ENCODE data around the gene GRID1.

GRID1 gene

GRCh38 chr10:86368987-86369386, 2.4 kb upstream of the GRID1 start:
- DNase-seq = no peak

DNA sequence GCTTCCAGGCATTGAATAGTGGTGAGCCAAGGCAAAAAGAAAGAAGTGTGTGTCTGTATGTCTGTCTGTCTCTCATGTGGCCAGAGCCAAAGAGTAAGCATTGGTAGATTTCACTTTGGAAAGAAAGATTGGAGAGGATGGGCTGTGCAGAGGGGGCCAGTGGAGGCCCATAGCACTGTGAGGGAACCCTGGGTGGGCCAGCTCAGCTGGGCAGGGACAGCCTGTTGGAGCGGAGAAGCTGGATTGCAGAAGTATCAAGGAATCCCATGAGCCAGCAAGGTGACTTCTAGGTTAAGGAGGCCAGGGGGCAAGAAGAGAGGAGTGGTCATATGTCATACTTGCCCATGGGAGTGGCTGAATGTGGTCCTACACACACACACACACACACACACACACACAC, 1.5 kb upstream of the GRID1 start:
- DNase-seq = no peak

GRCh38 chr10:86367152-86367951, 757 bp upstream of the GRID1 start:
- peak in 2 of 4 experiments; percentile 28 to 31 for DNase-seq

GRCh38 chr10:86366902-86367151, 232 bp upstream of the GRID1 start:
- no peak for DNase-seq

- DNase-seq = no peak
These were observed 1.1 kb downstream of the GRID1 start for GRCh38 chr10:86365346-86366032.

GRCh38 chr10:86364491-86365345, 1.9 kb downstream of the GRID1 start:
- peak in 2 of 4 experiments; percentile 37 to 39 for DNase-seq

DNA sequence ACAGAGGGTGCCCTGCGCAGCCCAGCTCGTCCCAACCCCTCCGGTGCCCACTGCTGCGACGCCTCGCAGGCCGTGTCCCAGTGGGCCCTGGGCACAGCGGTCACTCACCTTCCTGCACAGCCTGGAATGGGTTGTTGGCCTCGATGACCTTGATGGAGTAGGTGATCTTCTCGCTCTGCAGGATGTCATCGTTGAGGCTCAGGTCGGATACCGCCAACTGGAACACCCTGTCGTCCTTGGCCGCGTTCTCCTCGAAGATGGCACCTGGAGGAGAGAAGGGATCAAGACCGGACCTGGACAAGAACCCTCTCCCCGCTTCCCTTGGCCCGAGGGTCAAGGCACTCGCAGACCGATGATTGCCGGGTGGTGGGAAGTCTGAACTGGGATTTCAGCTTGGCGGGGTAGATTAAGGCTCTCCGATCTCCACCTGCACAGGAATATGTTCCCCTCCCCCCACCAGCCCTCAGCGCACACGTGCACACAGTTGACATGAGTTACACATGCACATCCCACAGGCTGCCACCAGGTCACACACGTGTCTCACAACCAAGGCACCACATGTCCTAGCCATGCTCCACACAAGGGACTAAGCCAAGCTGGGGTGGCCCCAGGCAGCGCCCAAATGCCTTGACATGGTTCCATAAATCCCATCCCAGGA, 2.6 kb downstream of the GRID1 start:
- DNase-seq = no peak

DNA sequence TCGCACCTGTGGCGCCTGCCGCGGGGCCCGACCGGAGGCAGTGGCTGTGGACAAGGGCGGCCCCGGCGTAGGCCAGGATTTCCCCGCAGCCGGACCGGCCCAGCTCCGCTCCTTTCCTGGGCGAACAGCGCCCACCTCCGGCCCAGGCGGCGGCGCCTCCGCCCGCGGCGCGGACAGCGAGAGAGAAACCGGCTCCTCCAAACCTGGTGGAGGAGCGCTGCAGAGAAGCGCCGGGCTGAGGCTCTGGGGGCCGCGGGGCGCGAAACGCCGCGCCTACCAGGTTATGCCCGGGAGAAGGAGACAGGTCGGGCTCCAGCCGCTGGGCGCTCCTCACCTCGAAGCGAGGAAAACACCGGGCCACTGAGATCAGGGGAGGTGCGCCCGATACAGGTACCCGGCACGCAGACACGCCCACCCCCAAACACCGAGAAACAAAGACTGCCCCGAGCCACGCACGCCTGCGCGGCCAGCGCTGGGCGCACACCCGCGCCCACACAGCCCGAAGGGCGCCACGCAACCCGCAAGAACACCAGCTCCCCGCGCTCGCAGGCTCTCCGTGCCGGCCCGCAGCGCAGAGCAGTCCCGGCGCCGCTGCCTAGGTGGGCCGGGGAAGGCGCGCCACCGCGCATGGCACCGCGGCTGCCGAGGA, 3.3 kb downstream of the GRID1 start:
- DNase-seq = peak; percentile 57 to 86 (median 72)

DNA sequence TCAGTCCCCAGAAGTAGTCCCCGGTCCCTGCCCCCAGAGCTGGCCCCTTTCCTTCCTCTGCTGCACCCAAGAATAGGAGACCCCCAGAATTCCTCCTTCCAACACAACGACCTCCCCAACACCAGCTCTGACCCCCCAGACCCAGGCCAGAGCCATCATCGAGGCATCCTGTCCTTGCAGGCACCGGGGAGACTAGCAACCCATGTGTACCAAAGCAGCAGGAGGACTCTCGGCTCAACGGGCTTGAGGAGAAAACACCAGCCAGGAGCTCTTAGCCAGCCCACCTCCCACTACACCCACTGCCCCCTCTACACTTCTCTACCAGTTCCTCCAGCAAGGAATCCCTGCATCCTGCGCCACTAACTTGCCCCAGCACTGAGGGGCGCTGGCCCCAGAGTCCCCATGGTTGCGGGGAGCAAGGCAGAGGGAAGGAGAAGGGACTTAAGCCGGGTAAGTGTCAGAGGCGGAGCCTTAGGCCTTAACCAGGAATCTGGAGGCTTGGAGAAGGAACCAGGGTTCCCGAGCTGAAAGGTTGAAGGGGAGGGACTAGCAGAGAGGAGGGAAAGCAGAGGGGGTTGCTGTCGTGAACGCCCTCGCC, 3.9 kb downstream of the GRID1 start:
- no peak for DNase-seq

DNA sequence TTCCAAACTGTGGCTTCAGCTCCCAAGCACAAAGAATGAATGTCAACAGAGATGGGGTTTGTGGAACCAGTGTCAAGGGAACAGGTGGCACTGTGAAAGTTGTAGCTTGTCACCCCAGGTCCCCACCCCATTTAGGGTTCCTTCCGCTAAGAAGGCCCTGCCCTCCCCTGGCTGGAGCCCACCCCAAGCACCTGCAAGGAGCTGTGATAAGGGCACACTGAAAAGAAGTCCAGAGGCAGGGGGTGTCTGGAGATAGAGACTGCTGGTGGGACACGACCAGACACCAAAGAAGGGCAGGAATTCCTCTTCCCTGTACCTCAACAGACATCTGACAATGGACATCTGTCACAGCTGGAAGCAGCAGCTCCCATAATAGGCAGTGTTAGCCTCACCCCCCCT, 4.5 kb downstream of the GRID1 start:
- no peak for DNase-seq

GRCh38 chr10:86361156-86362128, 5.2 kb downstream of the GRID1 start:
- DNase-seq = no peak

GRCh38 chr10:86360657-86361056, 5.9 kb downstream of the GRID1 start:
- peak in 2 of 4 experiments; percentile 29 to 34 for DNase-seq

DNA sequence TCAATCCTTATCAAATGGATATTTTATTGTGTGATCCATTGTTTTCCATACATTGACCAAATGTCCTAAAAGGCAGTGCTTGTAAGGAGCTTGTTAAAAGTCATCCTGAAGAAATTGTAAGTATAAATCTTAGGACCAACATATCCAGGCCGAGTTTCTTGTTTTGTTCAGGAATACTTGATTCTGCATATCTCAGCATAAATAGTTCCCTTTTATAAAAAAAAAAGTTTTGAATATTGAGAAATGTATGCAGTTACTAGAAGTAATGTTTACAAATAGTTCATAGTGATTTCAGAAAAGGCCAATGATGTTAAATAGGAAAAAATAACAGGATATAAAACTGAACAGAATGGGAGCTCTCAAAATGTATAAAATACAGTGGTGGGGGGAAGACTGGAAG, 6.6 kb downstream of the GRID1 start:
- DNase-seq = peak in 2 of 4 experiments; percentile 22 to 28

- DNase-seq = no peak
These were observed 7.5 kb downstream of the GRID1 start for GRCh38 chr10:86359111-86359510.

- peak in 2 of 4 experiments; percentile 17 to 41 for DNase-seq
These were observed 8.9 kb downstream of the GRID1 start for GRCh38 chr10:86357676-86358075.

DNA sequence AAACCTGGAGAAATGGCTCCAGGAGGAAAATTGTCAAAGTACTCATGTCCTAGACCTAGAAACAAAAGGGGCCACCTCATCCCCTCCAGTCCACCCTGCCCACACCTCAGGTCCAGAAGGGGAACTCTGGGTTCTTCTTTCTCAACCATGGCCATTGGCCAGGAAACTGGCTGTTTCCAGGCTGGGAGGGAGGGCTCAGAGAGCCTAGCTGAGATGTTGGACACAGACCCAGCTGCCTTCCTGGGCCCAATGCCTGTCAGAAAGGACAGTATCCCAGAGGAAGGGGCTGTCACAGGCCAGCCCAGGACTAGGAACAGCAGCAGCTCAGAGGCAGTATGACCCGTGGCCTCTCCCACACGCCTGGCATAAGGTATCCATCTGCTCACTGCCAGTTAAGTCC, 9.6 kb downstream of the GRID1 start:
- DNase-seq = peak; percentile 61 to 74 (median 73)

GRCh38 chr10:86356296-86356695, 10.3 kb downstream of the GRID1 start:
- DNase-seq = peak in 3 of 4 experiments; percentile 18 to 31 (median 29)

DNA sequence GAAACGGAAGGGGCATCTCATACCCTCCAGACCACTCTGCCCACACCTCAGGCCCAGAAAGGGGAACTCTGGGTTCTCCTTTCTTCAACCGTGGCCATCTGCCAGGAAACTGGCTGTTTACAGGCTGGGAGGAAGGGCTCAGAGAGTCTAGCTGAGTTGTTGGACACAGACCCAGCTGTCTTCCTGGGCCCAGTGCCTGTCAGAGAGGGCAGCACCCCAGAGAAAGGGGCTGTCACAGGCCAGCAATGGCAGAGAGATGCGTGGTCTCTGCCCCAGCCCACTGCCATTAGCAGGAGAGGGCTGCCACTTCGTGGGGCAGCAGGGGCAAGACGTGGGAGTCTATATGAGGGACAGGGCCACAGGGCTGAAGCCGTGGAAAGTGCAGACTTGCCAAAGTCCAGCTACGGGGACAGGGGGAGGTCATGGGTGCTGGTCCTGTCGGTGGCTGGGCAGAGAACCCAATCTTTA, 11.0 kb downstream of the GRID1 start:
- DNase-seq = peak; percentile 92 to 96 (median 94)

GRCh38 chr10:86354761-86355540, 11.6 kb downstream of the GRID1 start:
- DNase-seq = peak; percentile 77 to 91 (median 84)

Measured in suppressor macrophage (primary cell).